DMS53 treated with DMSO at 0.1 percent for 48 hours (cell line): ENCODE results near the gene SYTL3.

Experiments
- DNase-seq: peaks from one replicate; lab custom pipeline; 2025; ENCODE audit not compliant: unreplicated experiment; lab: John Stamatoyannopoulos, UW

SYTL3 gene

GRCh38 chr6:158771399-158772152, 121.7 kb downstream of the SYTL3 start:
- DNase-seq, result no peak

GRCh38 chr6:158772172-158772571, 122.3 kb downstream of the SYTL3 start:
- DNase-seq, result no peak

GRCh38 chr6:158772851-158773371, 123.1 kb downstream of the SYTL3 start:
- DNase-seq, result no peak

GRCh38 chr6:158773581-158774449, 124.0 kb downstream of the SYTL3 start:
- DNase-seq, result no peak

- DNase-seq, result no peak
These were observed 125.0 kb downstream of the SYTL3 start for GRCh38 chr6:158774717-158775449.

DNA sequence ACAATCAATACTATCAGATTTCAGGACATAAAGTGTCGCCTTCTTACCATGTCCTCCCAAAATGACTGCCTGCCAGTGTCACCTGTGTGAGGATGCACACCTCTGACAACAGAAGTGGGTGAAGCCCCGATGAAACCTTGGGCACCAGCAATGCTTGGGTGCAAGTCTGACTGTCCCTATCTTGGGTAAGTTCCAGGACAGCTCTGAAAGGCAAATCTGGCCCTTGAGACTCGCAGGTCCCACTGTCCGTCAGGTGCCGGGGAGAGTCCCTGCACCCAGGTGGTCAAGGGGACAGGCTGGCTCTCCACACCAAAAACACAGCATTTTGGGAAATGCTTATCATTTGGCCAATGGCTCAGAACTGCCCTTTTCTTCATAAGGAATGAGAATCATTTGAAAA, 126.0 kb downstream of the SYTL3 start:
- no peak for DNase-seq

DNA sequence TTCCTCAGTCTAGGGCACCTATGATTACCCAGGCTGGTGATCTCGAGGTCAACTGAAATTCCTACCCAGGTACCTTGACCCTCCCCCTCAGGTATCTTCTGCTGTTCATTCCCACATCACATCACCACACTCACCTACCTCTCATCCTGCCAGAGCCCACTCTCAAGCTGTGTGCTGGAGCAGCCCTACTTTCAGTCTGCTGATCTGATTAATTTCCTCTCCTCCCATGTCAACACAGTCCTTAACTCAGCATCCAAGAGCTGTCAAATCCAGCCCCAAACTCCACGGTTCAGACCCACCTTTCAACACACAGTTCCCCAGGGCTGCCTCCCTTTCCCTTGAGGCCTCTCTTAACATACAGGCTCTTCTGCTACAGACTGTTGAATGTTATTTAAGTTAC, 126.9 kb downstream of the SYTL3 start:
- DNase-seq, result no peak

DNA sequence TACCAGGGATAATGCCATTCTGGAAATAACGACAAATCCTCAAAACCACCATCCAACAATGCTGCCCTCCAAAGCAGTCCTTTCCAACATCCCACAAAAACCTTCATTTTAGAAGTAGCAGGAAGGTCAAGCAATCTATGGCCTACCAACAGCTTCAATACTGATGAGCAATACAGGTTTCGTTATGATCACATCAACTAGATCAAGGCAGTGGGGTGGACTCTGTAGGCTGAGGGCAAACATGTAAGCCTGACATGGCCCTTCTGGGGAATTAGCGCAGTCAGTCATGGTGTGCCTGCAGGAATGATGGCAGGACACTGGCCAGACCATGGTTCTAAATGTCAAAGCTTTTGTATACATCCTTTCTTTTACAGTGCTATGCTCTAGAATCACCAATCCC, 127.7 kb downstream of the SYTL3 start:
- no peak for DNase-seq

DNA sequence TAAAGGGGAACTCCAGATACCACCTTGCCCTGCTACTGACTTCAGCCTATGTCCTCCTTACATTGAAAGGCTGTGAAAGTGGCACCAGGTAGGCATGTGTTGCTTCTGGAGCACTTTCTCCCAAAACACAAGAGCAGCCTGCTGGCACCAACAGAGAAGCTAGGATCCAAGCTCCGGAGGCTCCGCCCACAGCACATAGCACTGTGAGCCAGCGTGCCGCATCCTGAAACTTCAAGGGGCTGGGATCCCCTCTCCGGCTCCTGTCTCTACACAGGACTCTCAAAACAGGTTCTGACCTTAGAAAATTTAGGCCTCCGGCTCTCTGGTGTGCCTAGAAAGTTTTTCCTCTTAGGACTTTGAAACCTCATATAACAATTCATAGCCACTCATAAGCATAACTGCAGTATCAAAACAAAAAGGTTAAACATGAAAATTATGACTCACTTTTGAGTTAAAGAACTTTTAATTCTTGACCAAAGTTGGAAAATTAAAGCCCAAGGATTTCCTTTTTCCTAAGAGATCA, 128.2 kb downstream of the SYTL3 start:
- DNase-seq, result no peak

DNA sequence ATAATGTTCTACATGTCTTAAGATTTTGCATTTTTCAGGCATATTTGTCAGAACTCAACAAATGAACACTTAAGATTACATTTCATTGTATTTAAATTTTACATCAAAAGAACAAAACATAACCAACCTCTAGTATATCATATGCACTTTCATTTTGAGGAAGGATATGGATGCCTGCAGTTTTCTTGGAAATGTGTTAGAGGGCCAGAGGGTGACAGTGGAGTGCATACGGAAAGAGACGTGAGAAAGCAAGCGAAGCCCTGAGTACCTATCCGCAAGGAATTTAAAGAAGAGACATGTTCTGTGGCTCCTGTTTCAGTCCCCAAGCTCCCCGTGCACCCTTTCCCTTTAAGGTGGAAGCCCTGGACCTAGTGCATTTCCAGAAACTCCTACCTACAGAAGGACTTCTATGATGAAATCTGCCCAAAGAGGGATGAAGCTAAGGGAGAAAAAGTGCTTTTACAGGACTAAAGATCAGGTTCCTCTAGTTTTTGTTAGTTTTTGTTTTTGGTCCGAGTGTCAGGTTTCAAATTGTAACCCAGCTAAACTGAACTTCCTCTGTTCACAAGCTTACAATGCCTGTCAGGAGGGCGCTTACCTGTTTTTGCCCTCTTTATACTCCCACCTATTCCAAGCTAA, 130.5 kb downstream of the SYTL3 start:
- no peak for DNase-seq

DNA sequence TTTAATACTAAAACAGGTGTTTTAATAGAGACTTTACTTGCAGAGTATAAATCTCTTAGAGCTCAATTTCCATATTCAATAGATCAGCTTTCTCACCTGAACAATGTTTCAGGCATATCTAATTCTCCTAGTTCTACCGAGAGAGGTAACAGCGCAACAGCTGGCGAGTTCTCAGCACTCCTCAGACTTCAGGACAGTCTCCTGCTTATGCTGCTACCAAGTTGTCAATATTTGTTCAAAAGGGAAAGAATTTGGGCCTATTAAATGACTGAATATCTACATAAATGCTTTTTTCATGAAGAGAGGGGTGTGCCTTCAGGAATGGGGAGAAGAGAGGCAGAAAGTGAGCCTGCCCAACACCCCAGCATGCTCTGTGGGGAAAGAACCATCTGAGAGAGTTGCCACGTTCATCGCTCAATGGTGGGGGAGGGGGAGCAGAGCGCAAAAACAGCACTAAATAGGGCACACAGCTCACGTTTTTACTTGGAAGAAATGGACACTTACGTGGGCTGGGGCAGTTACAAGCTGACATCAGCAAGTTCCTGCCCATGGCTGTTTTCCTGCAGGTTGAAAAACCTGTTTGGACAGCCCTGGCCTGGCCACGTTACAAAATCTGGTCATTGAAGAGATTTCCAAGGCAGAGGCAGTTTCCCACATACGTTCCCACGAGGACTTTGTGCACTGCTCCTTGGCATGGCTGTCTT, 131.3 kb downstream of the SYTL3 start:
- no peak for DNase-seq

- DNase-seq, result no peak
These were observed 132.0 kb downstream of the SYTL3 start for GRCh38 chr6:158781692-158782373.

DNA sequence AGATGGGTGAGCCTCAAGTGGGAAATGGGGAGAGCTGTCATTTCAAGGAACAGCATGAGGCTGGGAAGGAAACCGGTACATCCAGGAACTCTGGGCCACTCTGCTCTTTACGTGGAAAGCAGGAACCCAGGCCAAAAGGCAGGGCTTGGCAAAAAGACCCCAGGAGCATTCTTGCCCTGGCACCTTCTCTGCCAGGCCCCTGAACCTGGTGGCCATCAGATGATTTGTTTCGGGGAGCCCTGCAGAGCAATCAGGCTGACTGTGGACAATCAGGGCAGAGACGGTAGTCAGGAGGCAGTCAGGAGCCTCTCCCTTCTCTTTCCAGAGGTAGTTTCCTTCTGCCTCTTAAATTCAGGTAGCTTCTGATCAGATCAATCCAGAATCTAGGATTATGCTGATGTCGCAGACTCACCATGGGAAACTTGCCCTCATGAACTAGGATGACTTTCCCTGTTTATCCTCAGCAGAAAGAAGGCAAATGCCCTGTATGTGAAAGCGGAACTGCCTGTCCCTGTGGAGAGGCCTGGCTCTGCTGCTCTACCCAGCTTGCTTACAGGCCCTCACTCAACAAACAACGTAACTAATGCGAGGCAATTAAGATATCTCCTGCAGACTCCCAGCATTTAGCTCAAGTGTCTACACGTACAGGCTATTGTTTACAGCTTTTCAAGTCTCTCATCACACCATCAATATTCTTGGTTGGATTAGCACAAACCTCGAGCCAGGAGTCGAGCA, 132.7 kb downstream of the SYTL3 start:
- DNase-seq, result no peak

- no peak for DNase-seq
These were observed 133.3 kb downstream of the SYTL3 start for GRCh38 chr6:158783167-158783450.

DNA sequence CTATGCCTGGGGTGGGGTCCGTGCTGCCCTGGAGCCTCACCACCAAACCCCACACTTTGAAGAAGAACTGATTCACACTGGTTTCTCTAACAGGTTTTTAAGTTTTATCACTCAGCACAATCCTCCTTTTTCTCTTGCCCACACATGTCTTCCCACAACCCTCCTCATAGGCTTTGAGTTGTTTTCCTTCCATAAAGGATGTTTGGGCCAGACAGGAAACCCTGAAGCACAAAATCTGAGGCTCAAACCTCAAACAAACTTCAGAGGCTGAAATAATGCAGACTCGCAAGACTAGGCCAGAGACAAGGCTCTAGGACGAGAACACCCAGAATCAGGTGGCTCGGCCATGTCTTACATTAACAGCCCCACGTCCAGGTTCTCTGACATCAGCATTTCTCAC, 134.0 kb downstream of the SYTL3 start:
- no peak for DNase-seq

DNA sequence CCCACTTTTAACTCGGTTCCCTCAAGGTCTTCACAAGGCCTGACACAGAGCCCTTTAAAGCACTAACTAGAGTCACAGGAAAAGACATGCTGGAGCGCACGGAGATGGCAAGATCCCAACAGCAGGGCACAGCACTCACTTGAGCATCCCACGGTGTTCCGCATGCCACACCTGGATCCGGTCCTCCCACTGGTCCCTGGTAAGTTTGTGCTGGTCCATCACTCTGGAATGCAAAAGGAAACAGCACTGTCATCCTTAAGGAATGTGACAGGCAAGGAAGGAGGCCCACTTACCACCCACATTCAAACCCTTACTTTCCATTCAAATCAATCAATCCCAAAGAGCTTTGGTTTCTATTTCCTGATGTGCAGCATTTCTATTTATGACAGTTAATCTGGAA, 134.7 kb downstream of the SYTL3 start:
- no peak for DNase-seq

DNA sequence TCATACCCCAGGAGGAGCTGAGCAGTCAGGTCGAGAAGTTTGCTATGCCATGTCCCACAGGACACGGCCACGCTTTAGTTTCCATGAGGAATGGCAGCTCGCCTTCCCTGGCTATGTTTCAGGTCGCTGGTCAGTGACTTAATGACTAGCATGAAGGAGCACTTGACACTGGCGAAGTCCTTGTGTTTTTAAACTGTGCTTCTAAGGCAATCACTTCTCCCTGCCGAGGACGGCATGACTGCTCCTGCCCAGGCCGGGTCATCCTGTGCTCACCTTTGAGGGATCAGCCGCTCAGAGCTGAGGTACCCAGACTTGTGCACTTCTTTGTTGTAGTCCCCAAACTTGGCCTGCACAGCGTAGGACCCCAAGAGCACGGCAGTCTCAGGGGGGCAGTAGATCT, 135.2 kb downstream of the SYTL3 start:
- no peak for DNase-seq

DNA sequence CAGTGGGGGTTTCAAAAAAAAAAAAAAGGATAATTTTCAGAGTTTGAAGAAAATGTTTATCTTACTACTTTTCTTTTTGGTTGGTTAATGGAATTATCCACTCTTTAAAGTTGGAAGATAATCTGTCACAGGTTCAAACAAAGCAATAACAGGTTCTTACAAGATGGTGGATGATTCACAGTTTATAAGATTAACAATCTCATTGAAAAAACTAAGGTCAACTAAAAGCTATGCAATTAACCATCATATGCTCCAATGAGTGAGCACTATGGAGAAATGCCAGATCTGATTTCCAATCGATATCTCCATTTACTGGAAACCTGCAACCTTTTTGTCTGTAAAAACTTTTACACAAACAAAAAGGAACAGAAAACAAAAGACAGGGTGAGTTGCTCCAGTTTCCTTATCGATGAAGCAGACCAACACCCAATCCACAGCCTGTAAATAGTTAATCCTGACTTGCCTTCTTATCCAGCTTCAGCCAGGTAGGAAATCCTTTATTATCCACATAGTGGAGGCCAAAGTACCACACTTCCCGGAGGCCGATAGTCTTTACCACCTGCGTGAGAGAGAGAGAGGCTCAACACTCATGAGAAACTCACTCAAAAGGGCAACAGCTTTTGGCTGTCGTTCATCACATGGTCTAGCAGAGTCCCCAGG, 136.9 kb downstream of the SYTL3 start:
- DNase-seq, result no peak

DNA sequence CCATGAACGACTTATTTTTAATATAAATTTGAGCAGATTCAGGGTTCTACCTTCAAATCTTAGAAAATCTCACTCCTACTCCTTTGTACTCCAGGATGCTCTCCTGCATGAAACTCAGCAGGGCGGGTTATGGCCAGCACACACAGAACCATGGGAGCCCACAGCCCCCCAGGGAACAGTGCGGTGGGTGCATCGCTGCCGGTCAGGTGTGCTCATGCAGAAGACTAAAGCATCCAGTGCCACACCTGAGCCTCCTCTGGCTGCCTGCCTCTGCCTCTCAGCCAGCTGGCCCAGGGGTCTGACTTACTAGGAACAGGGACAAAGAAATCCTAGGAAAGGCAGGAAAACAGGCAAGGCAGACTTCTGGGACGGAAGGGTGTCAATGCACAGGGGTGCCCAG, 137.5 kb downstream of the SYTL3 start:
- no peak for DNase-seq
